ENCODE data around the gene OSBPL10.

The OSBPL10 gene

GRCh38 chr3:31639828-31640227, 341.2 kb downstream of the OSBPL10 start:
- no peak for DNase-seq

GRCh38 chr3:31636694-31637442, 344.2 kb downstream of the OSBPL10 start:
- peak; percentile 34 for DNase-seq

DNA sequence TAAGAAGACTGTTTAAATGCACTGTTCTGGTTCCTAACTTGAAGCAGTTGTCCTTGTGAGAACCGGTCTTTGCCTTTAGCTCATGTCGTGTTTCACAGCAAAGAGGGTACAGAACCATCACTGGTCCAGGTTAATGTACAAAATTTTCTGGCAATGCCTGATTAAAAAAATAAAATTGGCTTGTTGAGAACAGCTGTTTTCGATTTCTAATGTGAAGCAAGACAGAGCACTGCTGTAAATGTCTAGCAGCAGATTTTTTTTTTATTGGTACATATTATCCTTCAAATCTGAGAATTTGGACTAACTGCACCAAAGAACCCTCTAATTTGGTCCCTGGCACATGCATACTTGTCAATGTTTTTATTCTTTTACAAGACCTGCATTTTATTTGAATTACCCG, 345.0 kb downstream of the OSBPL10 start:
- no peak for DNase-seq

GRCh38 chr3:31635545-31635944, 345.5 kb downstream of the OSBPL10 start:
- DNase-seq, result peak; percentile 10

DNA sequence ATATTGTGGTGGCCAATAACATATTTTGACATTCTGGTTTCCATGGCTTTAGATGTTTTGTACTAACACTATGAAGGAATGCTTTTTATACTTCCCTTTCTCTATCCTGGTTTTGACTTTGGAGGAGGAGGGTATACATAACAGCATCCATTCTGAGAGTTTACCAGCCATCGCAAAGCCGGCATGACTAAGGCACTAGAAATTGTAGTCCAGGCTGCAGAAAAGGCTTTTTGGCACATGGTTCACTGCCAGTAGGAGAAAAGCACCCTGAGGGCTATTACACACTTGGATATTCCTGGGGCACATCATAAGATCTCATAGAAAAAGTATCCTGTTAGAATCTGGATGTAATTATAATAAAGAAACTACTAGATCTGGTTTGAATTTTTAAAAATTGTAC, 346.6 kb downstream of the OSBPL10 start:
- no peak for DNase-seq

DNA sequence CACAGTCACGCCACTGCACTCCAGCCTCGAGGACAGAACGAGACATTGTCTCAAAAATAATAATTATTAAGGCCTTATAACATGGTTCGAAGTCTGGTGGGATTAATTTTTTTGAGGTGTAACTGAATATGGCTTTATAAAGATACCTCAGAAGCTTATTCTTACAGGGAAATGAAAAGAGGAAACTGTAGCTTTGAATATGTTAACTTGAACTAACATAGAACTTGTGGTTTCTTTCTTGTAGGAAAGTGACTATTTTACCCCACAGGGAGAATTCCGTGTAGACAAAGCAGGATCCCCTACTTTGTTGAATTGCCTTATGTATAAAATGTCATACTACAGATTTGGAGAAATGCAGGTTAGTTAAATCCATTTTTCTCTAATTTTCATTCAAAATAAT, 352.0 kb downstream of the OSBPL10 start:
- no peak for DNase-seq

GRCh38 chr3:31625358-31625757, 355.7 kb downstream of the OSBPL10 start:
- no peak for DNase-seq

GRCh38 chr3:31624083-31624709, 356.9 kb downstream of the OSBPL10 start:
- DNase-seq, result no peak

DNA sequence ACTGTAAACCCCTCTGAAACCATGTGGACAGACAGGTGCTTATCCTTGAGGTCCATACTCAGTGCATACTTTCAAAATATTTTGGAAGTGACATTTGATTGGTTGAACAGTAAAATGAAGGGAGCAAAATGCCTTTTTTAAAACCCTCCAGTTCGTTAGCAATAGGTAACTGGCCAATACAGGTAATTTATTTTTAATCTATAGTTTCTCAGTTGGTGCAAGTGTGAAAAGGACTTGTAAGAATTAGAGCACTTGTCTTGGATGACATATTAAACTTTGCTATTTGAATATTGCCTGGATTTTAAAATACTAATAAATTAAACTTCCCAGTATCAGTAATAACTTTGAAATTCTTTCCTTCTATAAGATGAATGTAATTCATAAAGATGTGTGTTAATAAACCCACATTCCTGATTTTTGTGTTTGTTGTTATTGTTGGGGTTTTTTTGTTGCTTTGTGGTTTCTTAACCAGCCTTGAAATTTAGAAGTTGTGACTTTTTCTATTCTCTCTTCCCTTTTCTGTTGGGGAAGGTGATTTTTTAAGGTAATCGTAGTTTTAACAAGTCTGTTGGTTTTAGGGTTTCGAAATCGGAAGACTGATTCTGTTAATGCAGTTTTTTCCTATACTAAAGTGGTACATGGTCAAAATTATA, 358.3 kb downstream of the OSBPL10 start:
- DNase-seq, result no peak

DNA sequence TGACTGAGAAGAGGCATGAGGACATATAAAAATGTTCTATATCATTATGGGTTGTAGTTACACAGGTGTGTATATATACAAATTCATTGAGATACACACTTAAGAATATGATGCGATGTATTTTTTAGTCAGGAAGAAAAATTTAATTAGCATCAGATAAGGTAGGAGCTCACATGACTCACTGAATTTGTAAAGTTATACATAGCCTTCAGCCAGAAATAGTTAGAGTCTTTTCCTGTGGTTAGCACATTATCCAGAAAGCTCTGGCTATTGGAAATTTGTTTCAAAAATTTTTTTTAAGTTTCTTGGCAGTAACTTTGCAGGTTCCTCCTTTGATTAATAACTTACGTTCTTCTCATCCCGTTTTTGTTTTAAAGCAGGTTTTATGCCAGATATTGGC, 359.7 kb downstream of the OSBPL10 start:
- no peak for DNase-seq

DNA sequence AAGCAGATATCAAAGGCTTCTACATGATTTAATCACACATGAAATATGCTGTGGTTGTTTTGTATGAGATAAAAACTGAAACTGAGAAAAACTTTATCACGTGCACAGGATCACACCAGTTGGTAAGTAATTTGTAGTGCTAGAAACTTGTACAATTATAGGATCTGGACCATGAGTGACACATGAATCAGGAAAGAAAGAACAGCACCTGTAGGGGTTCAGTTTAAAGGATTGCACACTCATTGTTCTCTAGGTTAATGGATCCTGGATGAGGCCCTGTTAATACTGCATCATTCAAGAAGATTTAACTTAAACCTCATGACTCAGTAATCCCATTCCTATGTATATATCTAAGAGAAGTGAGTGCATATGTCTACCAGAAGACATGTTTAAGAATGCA, 360.4 kb downstream of the OSBPL10 start:
- DNase-seq, result no peak

DNA sequence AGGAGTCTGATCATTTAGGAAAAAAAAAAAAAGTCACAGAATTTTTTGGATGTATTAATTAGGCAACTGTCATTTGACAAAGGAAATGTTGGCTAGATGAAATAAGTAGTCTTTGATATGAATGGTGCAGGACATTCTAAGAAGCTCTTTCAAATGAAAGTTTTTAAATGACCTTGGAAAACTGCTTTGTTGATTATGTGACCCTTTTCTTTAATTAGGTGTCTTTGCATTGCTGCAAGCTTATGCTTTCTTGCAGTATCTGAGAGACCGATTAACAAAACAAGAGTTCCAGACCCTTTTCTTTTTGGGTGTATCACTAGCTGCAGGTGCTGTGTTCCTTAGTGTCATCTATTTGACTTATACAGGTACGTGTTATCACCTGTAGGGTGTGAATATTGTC, 364.4 kb downstream of the OSBPL10 start:
- DNase-seq, result no peak

GRCh38 chr3:31615071-31615875, 365.8 kb downstream of the OSBPL10 start:
- DNase-seq, result no peak

- no peak for DNase-seq
Observed at GRCh38 chr3:31614162-31614921, 366.7 kb downstream of the OSBPL10 start.

- no peak for DNase-seq
Observed at GRCh38 chr3:31613654-31614053, 367.4 kb downstream of the OSBPL10 start.

DNA sequence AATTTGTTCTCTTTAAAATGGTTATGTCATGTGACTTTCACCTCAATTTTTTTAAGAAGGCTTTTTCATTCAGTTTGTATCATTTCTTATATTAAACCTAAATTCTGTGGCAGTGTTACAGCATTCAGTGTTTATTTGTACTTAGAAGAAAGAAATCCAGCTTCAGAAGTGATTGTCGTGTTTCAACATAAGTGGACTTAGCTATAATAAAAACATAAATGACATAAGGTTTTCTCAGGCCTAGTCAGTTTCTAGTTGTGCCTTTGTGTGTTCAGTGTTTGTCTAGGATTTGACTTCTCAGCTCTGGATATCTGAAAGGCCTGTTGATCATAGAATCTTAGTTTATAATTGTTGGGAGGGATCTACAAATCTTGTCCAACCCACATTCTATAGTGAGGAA, 367.9 kb downstream of the OSBPL10 start:
- no peak for DNase-seq

All from CD4-positive, alpha-beta T cell treated with Interleukin-10 for 1 hour (primary cell).